GM12873 (cell line): Measurements from ENCODE around the gene VRK3.

Experiments
- TF ChIP-seq, protein P1 (sequence below): IDR thresholded peaks from 2 replicates; pipeline ENCODE4 v1.5.1; 2012; ENCODE audit warnings: low read depth, mild to moderate bottlenecking, moderate library complexity, low read length, control low read depth; ENCODE audit not compliant: insufficient read depth; ENCODE audit errors: missing control alignments

VRK3 gene

DNA sequence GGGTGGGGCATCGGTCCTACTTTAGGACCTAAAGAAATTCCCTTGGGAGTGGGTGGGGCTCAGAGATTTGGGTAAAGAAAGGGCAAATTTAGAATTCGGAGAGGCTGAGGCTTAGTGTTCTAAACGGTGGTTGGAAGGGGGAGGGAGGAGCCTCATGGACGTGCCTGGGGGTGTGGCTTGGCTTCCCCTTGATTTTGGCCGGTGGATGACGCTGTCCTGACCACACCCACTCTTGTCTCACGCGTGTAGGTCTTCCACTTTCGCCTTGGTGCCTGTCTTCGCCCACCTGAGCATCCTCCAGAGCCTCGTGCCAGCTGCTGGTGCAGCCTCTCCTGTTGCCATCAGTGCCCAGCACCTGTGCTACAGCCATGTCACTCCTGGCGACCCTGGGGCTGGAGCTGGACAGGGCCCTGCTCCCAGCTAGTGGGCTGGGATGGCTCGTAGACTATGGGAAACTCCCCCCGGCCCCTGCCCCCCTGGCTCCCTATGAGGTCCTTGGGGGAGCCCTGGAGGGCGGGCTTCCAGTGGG lies 94.6 kb downstream of the VRK3 start:
- TF ChIP-seq, protein P1, sequence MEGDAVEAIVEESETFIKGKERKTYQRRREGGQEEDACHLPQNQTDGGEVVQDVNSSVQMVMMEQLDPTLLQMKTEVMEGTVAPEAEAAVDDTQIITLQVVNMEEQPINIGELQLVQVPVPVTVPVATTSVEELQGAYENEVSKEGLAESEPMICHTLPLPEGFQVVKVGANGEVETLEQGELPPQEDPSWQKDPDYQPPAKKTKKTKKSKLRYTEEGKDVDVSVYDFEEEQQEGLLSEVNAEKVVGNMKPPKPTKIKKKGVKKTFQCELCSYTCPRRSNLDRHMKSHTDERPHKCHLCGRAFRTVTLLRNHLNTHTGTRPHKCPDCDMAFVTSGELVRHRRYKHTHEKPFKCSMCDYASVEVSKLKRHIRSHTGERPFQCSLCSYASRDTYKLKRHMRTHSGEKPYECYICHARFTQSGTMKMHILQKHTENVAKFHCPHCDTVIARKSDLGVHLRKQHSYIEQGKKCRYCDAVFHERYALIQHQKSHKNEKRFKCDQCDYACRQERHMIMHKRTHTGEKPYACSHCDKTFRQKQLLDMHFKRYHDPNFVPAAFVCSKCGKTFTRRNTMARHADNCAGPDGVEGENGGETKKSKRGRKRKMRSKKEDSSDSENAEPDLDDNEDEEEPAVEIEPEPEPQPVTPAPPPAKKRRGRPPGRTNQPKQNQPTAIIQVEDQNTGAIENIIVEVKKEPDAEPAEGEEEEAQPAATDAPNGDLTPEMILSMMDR, result no peak

DNA sequence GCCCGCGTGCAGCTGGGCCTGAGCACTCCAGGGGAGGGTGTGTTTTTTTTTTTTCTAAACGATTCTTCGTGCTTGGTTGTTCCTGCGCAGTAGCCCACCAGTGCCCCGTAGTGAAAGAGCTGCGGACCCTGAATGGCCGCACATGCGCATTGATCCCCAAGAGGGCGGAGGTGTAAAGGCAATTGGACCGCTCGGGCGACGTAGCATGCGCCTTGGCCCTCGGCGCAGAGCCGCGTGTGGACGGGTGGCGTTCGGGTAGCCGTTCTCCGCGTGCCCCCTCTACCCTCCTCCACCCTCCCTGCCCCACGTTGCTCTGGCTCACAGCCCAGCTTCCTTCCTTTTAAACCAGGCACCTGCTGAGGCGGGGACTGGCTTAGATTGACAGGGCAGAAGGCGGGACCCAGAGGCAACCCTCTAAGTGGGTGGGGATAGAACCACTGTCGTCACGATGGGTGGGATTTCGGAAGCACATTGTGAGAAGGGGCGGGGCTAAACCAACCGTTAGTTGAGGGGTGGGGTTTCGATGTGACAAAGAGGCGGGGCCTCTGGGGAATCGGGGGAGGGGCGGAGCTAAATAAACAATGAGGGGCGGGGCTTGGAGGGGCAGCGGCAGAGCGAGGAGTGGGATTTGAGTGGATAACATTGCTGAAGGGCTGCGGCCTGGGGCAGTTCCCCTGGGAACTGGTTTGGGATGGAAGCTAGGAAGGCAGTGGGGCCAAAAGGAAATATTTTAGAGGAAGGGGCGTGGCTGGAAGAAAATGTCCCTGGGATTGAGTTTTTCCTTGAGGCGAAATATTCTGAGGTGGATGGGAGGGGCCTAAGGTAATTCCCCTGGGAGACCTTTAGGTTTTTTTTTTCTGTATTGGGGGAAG lies 95.3 kb downstream of the VRK3 start:
- TF ChIP-seq, protein P1, result no peak

DNA sequence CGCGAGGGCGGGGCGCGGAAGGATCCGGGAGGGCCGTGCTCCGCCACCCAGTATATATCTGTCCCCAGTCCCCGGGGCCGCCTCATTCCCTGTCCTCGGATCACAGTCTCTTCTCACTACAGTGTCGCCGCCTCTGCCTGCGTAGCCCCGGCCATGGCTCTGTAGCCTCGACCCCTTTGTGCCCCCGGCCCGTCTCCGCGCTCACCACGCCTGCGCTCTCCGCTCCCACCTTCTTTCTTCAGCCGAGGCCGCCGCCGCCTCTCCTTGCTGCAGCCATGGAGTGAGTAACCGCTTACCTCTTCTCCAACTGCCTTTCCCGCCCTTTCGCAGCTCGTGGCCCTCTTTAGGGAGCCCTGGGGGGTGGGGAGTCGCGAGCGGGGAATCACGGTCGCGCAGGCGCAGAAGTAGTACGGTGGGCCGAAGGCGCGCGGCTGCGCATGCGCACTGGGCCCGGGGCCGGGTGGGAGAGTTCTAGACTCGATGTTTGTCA lies 96.0 kb downstream of the VRK3 start, which contains the start of the genes ATF5 and NUP62:
Gene ATF5, plus strand, starts transcription at position 85 of the 490 bp plus-strand sequence. CDS start 1,646 bp downstream, outside the sequence.
Gene NUP62, minus strand, starts transcription at position 384 of the 490 bp plus-strand sequence. CDS start 19,697 bp downstream, outside the sequence.
- TF ChIP-seq, protein P1, result no peak

DNA sequence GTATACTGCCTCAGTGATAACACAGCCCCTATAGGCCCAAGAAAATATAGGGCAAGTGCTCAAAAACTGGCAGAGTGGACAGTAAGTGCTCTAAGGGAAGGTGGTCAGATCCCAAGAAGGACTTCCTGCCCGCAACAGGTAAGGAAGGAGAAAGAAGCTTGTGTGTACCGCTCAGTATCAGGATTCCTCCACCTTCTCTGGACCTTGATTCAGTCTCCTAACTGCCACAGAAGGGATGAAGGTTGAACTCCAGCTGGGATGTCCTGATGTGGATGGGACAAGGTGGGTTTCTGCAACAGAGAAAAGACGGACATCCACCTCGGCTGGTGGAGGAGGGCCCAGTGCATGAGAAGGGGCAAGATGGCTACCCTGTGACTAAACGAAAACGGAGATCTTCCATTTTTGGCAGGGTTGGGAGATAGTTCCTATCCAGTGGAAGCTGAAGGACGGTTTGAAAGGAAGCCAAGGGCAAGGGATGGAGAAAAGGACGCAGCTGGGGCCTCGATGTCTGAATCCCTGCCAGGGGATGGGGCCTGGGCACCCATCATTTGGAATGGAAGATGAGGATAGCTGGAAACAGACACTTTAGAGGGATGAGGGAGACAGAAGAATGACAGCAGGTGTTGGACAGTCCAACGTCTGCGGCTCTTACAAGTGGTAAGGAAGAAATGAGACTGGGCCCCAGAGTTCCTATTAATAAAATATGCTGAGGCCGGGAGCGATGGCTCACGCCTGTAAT lies 97.5 kb downstream of the VRK3 start:
- TF ChIP-seq, protein P1, result no peak

DNA sequence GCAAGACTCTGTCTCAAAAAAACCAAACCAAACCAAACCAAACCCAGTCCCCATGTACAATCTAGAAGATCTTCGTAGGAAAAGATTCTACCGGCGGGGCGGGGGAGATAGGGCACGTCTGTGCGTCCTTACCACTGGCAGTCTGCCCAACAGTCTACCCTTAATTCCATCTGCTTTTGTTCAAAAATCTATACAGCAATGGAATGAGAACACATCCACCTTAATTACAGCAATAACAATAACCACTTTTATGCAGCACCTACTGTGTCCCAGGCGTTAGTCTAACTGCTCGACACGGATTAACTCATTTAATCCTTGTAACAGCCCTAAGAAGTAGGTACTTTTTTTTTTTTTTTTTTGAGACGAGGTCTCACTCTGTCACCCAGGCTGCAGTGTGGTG lies 98.7 kb downstream of the VRK3 start:
- TF ChIP-seq, protein P1, result no peak
